Naive thymus-derived CD4-positive, alpha-beta T cell (primary cell): ENCODE measurements around the gene ZBTB7C. TPM values are rescaled to one million over a fixed set of nuclear protein-coding genes. Genes with fewer than 3 reads are reported as not detected.

Experiments used
- ATAC-seq: fragments of 150-1000 bp; cut with Tn5 transposase; 2 replicates; pipeline ENCODE4 v1.10.0; 2021; ENCODE audit warnings: mild to moderate bottlenecking, moderate library complexity
- CTCF ChIA-PET: fragments of 350-600 bp; sonication (Branson Sonifier 250); formaldehyde crosslinking; loops from one replicate; lab custom pipeline; 2021; ENCODE audit warnings: antibody characterized with exemption; lab: Charles Lee
- POLR2A ChIA-PET: fragments of 350-600 bp; sonication (Branson Sonifier 250); formaldehyde crosslinking; loops from one replicate; lab custom pipeline; 2021; ENCODE audit warnings: antibody characterized with exemption, inconsistent platforms; lab: Charles Lee
- DNase-seq, 9 donors: peaks; one replicate each; pipeline versions ENCODE4 v3.0.0 to v3.0.0-alpha.2; 2020 to 2022; ENCODE audit warnings: mixed read lengths in 1 of 9
- H3K27ac ChIP-seq: one replicate; pipeline ENCODE4 v1.7.0; 2013; ENCODE audit warnings: mild to moderate bottlenecking, low read depth, low read length, moderate library complexity
- H3K27me3 ChIP-seq, 2 donors: one replicate each; pipeline ENCODE4 v1.7.0; 2013; ENCODE audit warnings: low read length in 2 of 2, mild to moderate bottlenecking in 2 of 2, moderate library complexity in 2 of 2; ENCODE audit not compliant: control insufficient read depth in 2 of 2, insufficient read depth in 2 of 2
- H3K36me3 ChIP-seq, 3 experiments: 1 replicate in 2 of 3; 2 replicates in 1 of 3; pipeline ENCODE4 v1.7.0; 2013; ENCODE audit warnings: low read length in 3 of 3, mild to moderate bottlenecking in 3 of 3, moderate library complexity in 1 of 3; ENCODE audit not compliant: insufficient read depth in 3 of 3, control insufficient read depth in 2 of 3
- H3K4me1 ChIP-seq, 2 donors: one replicate each; pipeline ENCODE4 v1.7.0; 2013; ENCODE audit warnings: low read length in 2 of 2, mild to moderate bottlenecking in 2 of 2, moderate library complexity in 1 of 2; ENCODE audit not compliant: control insufficient read depth in 2 of 2, insufficient read depth in 2 of 2
- H3K4me3 ChIP-seq: 2 replicates; pipeline ENCODE4 v1.7.0; 2013; ENCODE audit warnings: mild to moderate bottlenecking, low read length
- H3K9me3 ChIP-seq, 3 experiments: 1 replicate in 2 of 3; 2 replicates in 1 of 3; pipeline ENCODE4 v1.7.0; 2013; ENCODE audit warnings: low read length in 3 of 3; ENCODE audit not compliant: control insufficient read depth in 2 of 3
- H3K27ac Mint-ChIP-seq, 9 donors: one replicate each; pipeline ENCODE4 v1.8.0; 2020 to 2022; ENCODE audit warnings: mixed read lengths in 9 of 9, mild to moderate bottlenecking in 8 of 9, moderate library complexity in 5 of 9, inconsistent platforms in 2 of 9
- H3K27me3 Mint-ChIP-seq, 5 donors: one replicate each; pipeline ENCODE4 v1.8.0; 2021 to 2022; ENCODE audit warnings: mixed read lengths in 5 of 5, mild to moderate bottlenecking in 1 of 5
- H3K36me3 Mint-ChIP-seq, 5 donors: one replicate each; pipeline ENCODE4 v1.8.0; 2020 to 2022; ENCODE audit warnings: mixed read lengths in 5 of 5, mild to moderate bottlenecking in 3 of 5, inconsistent platforms in 1 of 5
- H3K4me1 Mint-ChIP-seq, 7 donors: one replicate each; pipeline ENCODE4 v1.8.0; 2020 to 2022; ENCODE audit warnings: mixed read lengths in 7 of 7, mild to moderate bottlenecking in 3 of 7, inconsistent platforms in 1 of 7
- H3K4me3 Mint-ChIP-seq, 10 donors: one replicate each; pipeline ENCODE4 v1.8.0; 2020 to 2022; ENCODE audit warnings: mild to moderate bottlenecking in 10 of 10, mixed read lengths in 10 of 10, moderate library complexity in 6 of 10, inconsistent platforms in 2 of 10
- H3K9me3 Mint-ChIP-seq, 11 donors: one replicate each; pipeline ENCODE4 v1.8.0; 2020 to 2022; ENCODE audit warnings: mixed read lengths in 11 of 11, mild to moderate bottlenecking in 4 of 11, inconsistent platforms in 1 of 11, moderate library complexity in 1 of 11
- intact Hi-C, 2 donors: fragments of 100-400 bp; cut with micrococcal nuclease; formaldehyde crosslinking; loops; one replicate each; pipeline ENCODE4 v1.15.1; 2023
- polyA plus RNA-seq, 2 donors: library from polyadenylated mRNA; unstranded; fragments of 300-500 nt; fragmentation: Illumina TruSeq; gene quantifications; one replicate each; pipeline ENCODE4 v1.2.3, GENCODE V29; 2021
- total RNA-seq, 6 experiments: library from RNA in 5 of 6; stranded (reverse) in 5 of 6; gene quantifications; 1 replicate in 5 of 6; 2 replicates in 1 of 6; pipeline ENCODE4 v1.2.3 and lab custom pipeline; 2021 to 2026

Gene ZBTB7C
- total and polyA plus RNA-seq, 7 experiments from 2014 or later, result 0.51 TPM; not detected in 6

DNA sequence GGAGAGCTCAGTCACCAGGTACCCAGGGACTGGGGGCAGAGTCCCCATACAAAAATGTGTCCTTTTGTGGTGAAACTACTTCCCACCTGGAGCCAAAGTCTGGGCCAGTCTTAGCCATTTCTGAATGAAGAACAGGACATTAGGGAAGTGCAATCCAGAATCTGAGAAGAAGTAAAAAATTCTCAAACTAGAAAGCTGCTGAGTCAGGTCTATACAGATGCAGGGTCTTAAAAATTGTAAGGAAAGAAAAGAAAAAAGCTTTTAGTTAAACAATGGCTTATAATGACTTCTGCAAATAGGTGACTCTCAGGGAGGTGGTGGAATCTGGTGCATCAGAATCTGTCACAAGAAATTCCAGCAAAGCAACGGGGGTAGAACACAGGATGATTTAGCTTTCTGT, 13.5 kb downstream of the ZBTB7C start:
- Mint-ChIP-seq H3K9me3 (peaks cover 0 to 7% (median 0%) of the 10 kb centered on the region in 11 donors), H3K4me3 (no peak overlapping the region), H3K4me1 (peaks cover 0 to 18% (median 7%) of the 10 kb centered on the region in 7 donors), H3K27me3 (peaks cover 50 to 78% (median 62%) of the 10 kb centered on the region in 5 donors), H3K36me3 (no peaks in the 10 kb centered on the region), H3K27ac (no peak overlapping the region)
- no peaks in the 10 kb centered on the region for H3K36me3 ChIP-seq
- H3K4me1 ChIP-seq, result no peaks in the 10 kb centered on the region
- no peaks in the 10 kb centered on the region for H3K9me3 ChIP-seq
- intact Hi-C loops, result no loop called here
- no peak overlapping the region for H3K4me3 ChIP-seq
- ChIA-PET CTCF (no interaction called here), POLR2A (no interaction called here)
- DNase-seq (no peak), ATAC-seq (no peak)
- peaks cover 0 to 4% of the 10 kb centered on the region in 2 donors for H3K27me3 ChIP-seq
- no peak overlapping the region for H3K27ac ChIP-seq

DNA sequence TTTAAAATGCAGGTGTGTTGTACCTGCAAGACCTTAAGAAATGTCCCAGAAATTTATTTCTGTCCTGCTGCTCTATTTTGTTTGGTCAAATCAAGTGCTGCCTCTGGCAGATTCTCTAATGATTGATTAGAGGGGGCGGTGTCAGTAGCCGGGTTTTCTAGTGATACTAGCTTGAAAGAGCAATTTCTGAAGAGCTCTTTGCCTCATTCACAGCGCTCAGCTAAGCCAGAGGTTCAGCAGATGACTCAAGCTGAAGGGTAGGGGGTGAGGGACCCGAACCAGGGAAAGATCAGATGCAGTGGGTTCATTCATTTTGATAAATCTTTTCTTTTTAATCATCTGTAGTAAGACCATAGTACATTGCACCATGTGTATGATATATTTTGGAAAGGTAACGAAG, 15.0 kb downstream of the ZBTB7C start:
- Mint-ChIP-seq H3K4me1 (peaks cover 0 to 6% (median 0%) of the 10 kb centered on the region in 7 donors), H3K27ac (no peak overlapping the region), H3K4me3 (no peak overlapping the region), H3K9me3 (peaks cover 0 to 7% (median 0%) of the 10 kb centered on the region in 11 donors), H3K36me3 (no peaks in the 10 kb centered on the region), H3K27me3 (peaks cover 64 to 80% (median 69%) of the 10 kb centered on the region in 5 donors)
- ATAC-seq (no peak), DNase-seq (no peak)
- Histone ChIP-seq H3K4me1 (no peaks in the 10 kb centered on the region), H3K27ac (no peak overlapping the region), H3K4me3 (no peak overlapping the region), H3K27me3 (peaks cover 0 to 4% of the 10 kb centered on the region in 2 donors), H3K36me3 (no peaks in the 10 kb centered on the region), H3K9me3 (no peaks in the 10 kb centered on the region)
- ChIA-PET CTCF (interaction anchor here (1.3 kb wide), 1 partner anchor 438 kb away, joined by 3 read pairs; no protein-coding TSS in a partner anchor), POLR2A (no interaction called here)
- intact Hi-C loops, result no loop called here

DNA sequence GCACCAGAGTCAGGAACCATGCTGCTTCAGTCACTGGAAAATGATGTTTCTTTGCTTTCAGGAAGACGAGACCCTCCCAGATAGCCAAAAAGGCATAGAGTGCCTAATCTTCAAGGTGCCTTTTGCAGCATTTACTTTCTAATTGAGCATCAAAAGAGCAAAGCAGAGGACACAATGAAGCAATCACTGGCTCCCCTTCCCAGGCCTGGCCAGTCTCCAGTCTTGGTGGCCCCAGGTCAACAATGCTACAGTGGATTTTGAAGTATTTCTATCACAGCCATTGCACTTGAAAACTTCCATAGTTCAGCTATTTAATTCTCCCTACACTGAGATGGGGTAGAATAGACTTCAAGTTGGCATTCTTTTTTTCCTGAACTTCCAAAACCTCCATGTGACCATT, 15.4 kb downstream of the ZBTB7C start:
- intact Hi-C loops, result no loop called here
- no peak overlapping the region for H3K27ac Mint-ChIP-seq
- Histone ChIP-seq H3K9me3 (no peaks in the 10 kb centered on the region), H3K4me1 (no peaks in the 10 kb centered on the region), H3K36me3 (no peaks in the 10 kb centered on the region), H3K27ac (no peak overlapping the region), H3K4me3 (no peak overlapping the region), H3K27me3 (peaks cover 0 to 4% of the 10 kb centered on the region in 2 donors)
- peaks cover 0 to 2% (median 0%) of the 10 kb centered on the region in 7 donors for H3K4me1 Mint-ChIP-seq
- ChIA-PET POLR2A (no interaction called here), CTCF (interaction anchor here (1.3 kb wide), 1 partner anchor 438 kb away, joined by 3 read pairs; no protein-coding TSS in a partner anchor)
- H3K36me3 Mint-ChIP-seq, result no peaks in the 10 kb centered on the region
- DNase-seq (no peak), ATAC-seq (no peak)
- H3K27me3 Mint-ChIP-seq, result peaks cover 63 to 80% (median 66%) of the 10 kb centered on the region in 5 donors
- H3K4me3 Mint-ChIP-seq, result no peak overlapping the region
- H3K9me3 Mint-ChIP-seq, result peaks cover 0 to 7% (median 0%) of the 10 kb centered on the region in 11 donors

DNA sequence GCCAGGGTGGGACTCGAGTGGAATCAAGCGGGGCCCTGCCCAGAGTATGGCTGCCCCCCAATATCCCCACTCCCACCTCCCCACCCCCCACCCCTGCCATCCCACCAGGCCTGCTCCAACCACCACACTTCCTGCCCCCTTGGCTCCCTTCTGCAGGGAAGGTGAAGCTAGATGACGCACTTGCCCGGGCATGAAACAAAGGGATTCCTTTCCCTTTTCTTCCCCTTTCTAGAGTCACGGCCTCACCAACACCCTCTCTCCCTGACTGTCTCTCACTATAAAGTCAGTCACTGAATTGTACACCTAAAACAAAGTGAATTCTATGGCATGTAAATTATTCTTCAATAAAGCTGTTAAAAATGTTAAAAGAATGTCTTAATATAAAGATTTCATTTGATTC, 16.0 kb downstream of the ZBTB7C start:
- no peak for DNase-seq
- H3K27me3 Mint-ChIP-seq, result peaks cover 63 to 83% (median 65%) of the 10 kb centered on the region in 5 donors
- peaks cover 0 to 4% of the 10 kb centered on the region in 2 donors for H3K27me3 ChIP-seq
- ATAC-seq, result no peak
- no peaks in the 10 kb centered on the region for H3K9me3 ChIP-seq
- no peaks in the 10 kb centered on the region for H3K4me1 ChIP-seq
- POLR2A ChIA-PET, result no interaction called here
- H3K36me3 ChIP-seq, result no peaks in the 10 kb centered on the region
- no peak overlapping the region for H3K4me3 ChIP-seq
- CTCF ChIA-PET, result no interaction called here
- H3K27ac Mint-ChIP-seq, result no peak overlapping the region
- H3K4me1 Mint-ChIP-seq, result no peaks in the 10 kb centered on the region
- intact Hi-C loops, result no loop called here
- H3K36me3 Mint-ChIP-seq, result no peaks in the 10 kb centered on the region
- no peak overlapping the region for H3K4me3 Mint-ChIP-seq
- H3K27ac ChIP-seq, result no peak overlapping the region
- peaks cover 0 to 7% (median 0%) of the 10 kb centered on the region in 11 donors for H3K9me3 Mint-ChIP-seq

DNA sequence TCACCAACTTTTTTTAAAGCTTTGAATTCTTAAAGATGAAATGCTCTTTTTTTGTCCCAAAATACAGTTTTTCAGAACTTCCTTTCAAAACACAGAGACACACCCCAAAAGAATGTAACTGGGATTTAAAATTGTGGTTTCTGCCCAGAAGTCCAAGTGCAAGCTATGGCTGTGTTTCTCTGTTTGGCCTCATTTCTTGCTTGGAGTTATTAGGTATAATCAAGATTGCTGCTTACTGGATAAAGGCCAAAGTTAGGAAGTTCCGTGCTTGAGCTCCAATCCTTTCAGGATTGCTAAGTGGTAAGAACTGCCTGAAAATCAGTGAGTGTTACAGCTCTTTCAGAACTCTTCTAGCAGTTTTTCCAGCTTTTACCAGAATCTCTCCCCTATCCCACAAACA, 16.9 kb downstream of the ZBTB7C start:
- no peak overlapping the region for H3K27ac Mint-ChIP-seq
- Histone ChIP-seq H3K4me1 (no peaks in the 10 kb centered on the region), H3K9me3 (no peaks in the 10 kb centered on the region), H3K27me3 (peaks cover 0 to 4% of the 10 kb centered on the region in 2 donors), H3K4me3 (no peak overlapping the region), H3K27ac (no peak overlapping the region), H3K36me3 (no peaks in the 10 kb centered on the region)
- DNase-seq, result no peak
- H3K36me3 Mint-ChIP-seq, result no peaks in the 10 kb centered on the region
- no peaks in the 10 kb centered on the region for H3K4me1 Mint-ChIP-seq
- no peak for ATAC-seq
- peaks cover 0 to 7% (median 0%) of the 10 kb centered on the region in 11 donors for H3K9me3 Mint-ChIP-seq
- CTCF ChIA-PET, result no interaction called here
- intact Hi-C loops, result no loop called here
- peaks cover 60 to 79% (median 64%) of the 10 kb centered on the region in 5 donors for H3K27me3 Mint-ChIP-seq
- H3K4me3 Mint-ChIP-seq, result no peak overlapping the region
- POLR2A ChIA-PET, result no interaction called here

DNA sequence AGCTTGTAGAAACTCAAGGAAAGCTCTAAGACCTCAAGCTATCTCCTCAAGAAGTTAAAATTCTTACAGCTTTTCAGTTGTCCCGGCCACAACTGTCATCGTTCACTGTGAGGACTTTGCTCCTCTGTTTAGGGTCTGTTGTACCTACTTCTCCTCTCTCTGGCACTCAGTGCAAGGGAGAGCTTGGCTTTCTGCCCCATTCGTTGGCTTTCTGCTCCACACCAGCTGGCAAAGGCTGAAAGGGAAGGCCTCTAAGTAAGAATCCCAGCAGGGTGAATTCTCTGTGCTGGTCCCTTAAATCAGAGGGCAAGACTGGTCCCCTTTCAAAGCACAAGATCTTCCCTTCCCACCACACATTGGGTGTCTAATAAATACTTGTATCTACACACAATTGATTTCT, 17.3 kb downstream of the ZBTB7C start:
- intact Hi-C loops, result no loop called here

DNA sequence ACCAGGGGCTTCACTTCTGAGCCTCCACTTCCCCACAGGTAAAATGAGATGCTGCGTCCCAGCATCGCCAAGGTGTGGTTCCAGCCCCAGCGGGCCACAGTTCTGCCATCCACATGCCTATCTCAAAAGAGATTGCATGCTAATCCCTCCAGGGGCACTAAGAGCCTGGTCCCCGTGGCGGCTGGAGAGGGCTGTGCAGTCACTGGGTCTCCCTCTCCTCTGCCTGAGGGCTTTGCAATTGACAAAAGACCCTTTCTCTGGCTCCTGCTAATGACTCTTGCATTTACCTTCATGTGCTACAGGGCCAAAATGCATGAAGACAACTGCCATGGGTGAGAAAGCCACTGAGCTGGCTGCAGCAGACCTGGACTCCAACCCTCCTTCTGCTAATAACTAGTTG, 18.5 kb downstream of the ZBTB7C start:
- CTCF ChIA-PET, result no interaction called here
- no peaks in the 10 kb centered on the region for H3K9me3 ChIP-seq
- Mint-ChIP-seq H3K27me3 (peaks cover 52 to 82% (median 62%) of the 10 kb centered on the region in 5 donors), H3K27ac (no peak overlapping the region), H3K9me3 (peaks cover 0 to 11% (median 0%) of the 10 kb centered on the region in 11 donors), H3K36me3 (no peaks in the 10 kb centered on the region), H3K4me1 (no peaks in the 10 kb centered on the region), H3K4me3 (no peak overlapping the region)
- intact Hi-C loops, result no loop called here
- H3K4me3 ChIP-seq, result no peak overlapping the region
- DNase-seq (no peak), ATAC-seq (no peak)
- POLR2A ChIA-PET, result no interaction called here
- no peaks in the 10 kb centered on the region for H3K36me3 ChIP-seq
- no peak overlapping the region for H3K27ac ChIP-seq
- H3K27me3 ChIP-seq, result no peaks in the 10 kb centered on the region
- H3K4me1 ChIP-seq, result no peaks in the 10 kb centered on the region

More for the DNA sequence above, 17.3 kb downstream of the ZBTB7C start:
- H3K9me3 ChIP-seq, result no peaks in the 10 kb centered on the region
- H3K36me3 Mint-ChIP-seq, result no peaks in the 10 kb centered on the region
- no peak overlapping the region for H3K27ac Mint-ChIP-seq
- no peaks in the 10 kb centered on the region for H3K36me3 ChIP-seq
- ChIA-PET CTCF (no interaction called here), POLR2A (no interaction called here)
- DNase-seq, result no peak
- H3K9me3 Mint-ChIP-seq, result peaks cover 0 to 10% (median 0%) of the 10 kb centered on the region in 11 donors
- no peaks in the 10 kb centered on the region for H3K4me1 Mint-ChIP-seq
- peaks cover 60 to 80% (median 65%) of the 10 kb centered on the region in 5 donors for H3K27me3 Mint-ChIP-seq
- H3K4me3 ChIP-seq, result no peak overlapping the region
- ATAC-seq, result no peak
- H3K4me1 ChIP-seq, result no peaks in the 10 kb centered on the region
- no peak overlapping the region for H3K27ac ChIP-seq
- peaks cover 0 to 4% of the 10 kb centered on the region in 2 donors for H3K27me3 ChIP-seq
- H3K4me3 Mint-ChIP-seq, result no peak overlapping the region
